Keratinocyte (primary cell): ENCODE results near the gene BBX. TPM values are rescaled to one million over a fixed set of nuclear protein-coding genes. Genes with fewer than 3 reads are reported as not detected.

Experiments
- DNase-seq: peaks from one replicate; pipeline ENCODE4 v3.0.0-alpha.2; 2011; ENCODE audit warnings: low read depth, missing footprints, low spot score
- FAIRE-seq: peaks from 2 replicates; lab custom pipeline; 2011; peaks lifted over from hg19 to GRCh38; lab: Jason Lieb, UNC
- H2AFZ ChIP-seq: 2 replicates; pipeline ENCODE4 v1.6.0; 2012; ENCODE audit warnings: low read length, control low read depth, inconsistent platforms; ENCODE audit not compliant: control insufficient read depth
- H3K27ac ChIP-seq: 2 replicates; pipeline ENCODE4 v1.5.1; 2011; ENCODE audit warnings: low read length; ENCODE audit not compliant: control insufficient read depth, insufficient read depth
- H3K27me3 ChIP-seq: 3 replicates; pipeline ENCODE4 v1.6.0; 2011; ENCODE audit warnings: low read length; ENCODE audit not compliant: control insufficient read depth, insufficient read depth; ENCODE audit errors: extremely low read depth
- H3K36me3 ChIP-seq, 2 experiments: 2 replicates in 1 of 2; 3 replicates in 1 of 2; pipeline ENCODE4 v1.5.1; 2011; ENCODE audit warnings: low read length in 2 of 2, mild to moderate bottlenecking in 1 of 2; ENCODE audit not compliant: control insufficient read depth in 2 of 2, insufficient read depth in 2 of 2; ENCODE audit errors: extremely low read depth in 1 of 2
- H3K4me1 ChIP-seq: 3 replicates; pipeline ENCODE4 v1.5.1; 2011; ENCODE audit warnings: low read length; ENCODE audit not compliant: control insufficient read depth, insufficient read depth; ENCODE audit errors: extremely low read depth
- H3K4me2 ChIP-seq: 3 replicates; pipeline ENCODE4 v1.6.0; 2011; ENCODE audit warnings: low read depth, low read length; ENCODE audit not compliant: control insufficient read depth, insufficient read depth; ENCODE audit errors: extremely low read depth
- H3K4me3 ChIP-seq, 3 experiments: fragments of 200-600 bp in 1 of 3; sonication (generic) in 1 of 3; 2 replicates in 2 of 3; 3 replicates in 1 of 3; pipeline ENCODE4 v1.5.1; 2011 to 2016; ENCODE audit warnings: low read length in 3 of 3, mild to moderate bottlenecking in 3 of 3, control low read depth in 2 of 3, inconsistent platforms in 1 of 3, low read depth in 1 of 3, mixed read lengths in 1 of 3, mixed run types in 1 of 3, moderate library complexity in 1 of 3; ENCODE audit not compliant: control insufficient read depth in 2 of 3, insufficient read depth in 2 of 3; ENCODE audit errors: extremely low read depth in 1 of 3
- H3K79me2 ChIP-seq: 2 replicates; pipeline ENCODE4 v1.6.0; 2012; ENCODE audit warnings: low read length; ENCODE audit not compliant: control insufficient read depth, insufficient read depth
- H3K9ac ChIP-seq: 3 replicates; pipeline ENCODE4 v1.6.0; 2011; ENCODE audit warnings: low read length; ENCODE audit not compliant: control insufficient read depth, insufficient read depth; ENCODE audit errors: extremely low read depth
- H3K9me1 ChIP-seq: 3 replicates; pipeline ENCODE4 v1.6.0; 2011; ENCODE audit warnings: low read length; ENCODE audit not compliant: control insufficient read depth, insufficient read depth; ENCODE audit errors: extremely low read depth
- H3K9me3 ChIP-seq: 2 replicates; pipeline ENCODE4 v1.5.1; 2012; ENCODE audit warnings: low read depth, low read length; ENCODE audit not compliant: control insufficient read depth
- H4K20me1 ChIP-seq: 3 replicates; pipeline ENCODE4 v1.6.0; 2011; ENCODE audit warnings: low read length; ENCODE audit not compliant: control insufficient read depth, insufficient read depth; ENCODE audit errors: extremely low read depth
- EZH2 ChIP-seq: IDR thresholded peaks from one replicate; pipeline ENCODE4 v1.6.1; 2012; ENCODE audit warnings: inconsistent platforms, mild to moderate bottlenecking, low read length, moderate library complexity
- dilution Hi-C: fragments of 300-500 bp; cut with MboI; formaldehyde crosslinking; loops from one replicate; pipeline ENCODE4 v1.7.0; 2020; ENCODE audit warnings: low sequenced_read_pairs; ENCODE audit not compliant: extremely low pct_ligation_motif_present
- polyA plus RNA-seq, 5 experiments: library from polyadenylated mRNA; depleted of rRNA in 3 of 5; stranded (reverse) in 3 of 5; stranded (forward) in 1 of 5; unstranded in 1 of 5; fragments of >200 nt; gene quantifications; 1 replicate in 1 of 5; 2 replicates in 3 of 5; 3 replicates in 1 of 5; pipeline versions ENCODE4 v1.2.1 to v1.2.3, GENCODE V29; 2011 to 2012; ENCODE audit warnings: missing spikeins in 2 of 5, low read depth in 1 of 5, low replicate concordance in 1 of 5
- TF ChIP-seq, protein P1 (sequence below), 3 experiments: IDR thresholded peaks in 1 of 3; conservative IDR thresholded peaks in 1 of 3; optimal IDR thresholded peaks in 1 of 3; 2 replicates in 2 of 3; 3 replicates in 1 of 3; pipeline versions ENCODE3 to v1.5.1; 2011; ENCODE audit warnings: low read length in 3 of 3, mild to moderate bottlenecking in 3 of 3, moderate library complexity in 2 of 3, control low read depth in 1 of 3, inconsistent platforms in 1 of 3; ENCODE audit not compliant: insufficient read depth in 2 of 3; ENCODE audit errors: extremely low read depth in 1 of 3

Gene BBX
- polyA plus RNA-seq, 1 donor (not counting 4 experiments of a cell fraction or from before 2014, with no cell fraction given) = 43.4 TPM

DNA sequence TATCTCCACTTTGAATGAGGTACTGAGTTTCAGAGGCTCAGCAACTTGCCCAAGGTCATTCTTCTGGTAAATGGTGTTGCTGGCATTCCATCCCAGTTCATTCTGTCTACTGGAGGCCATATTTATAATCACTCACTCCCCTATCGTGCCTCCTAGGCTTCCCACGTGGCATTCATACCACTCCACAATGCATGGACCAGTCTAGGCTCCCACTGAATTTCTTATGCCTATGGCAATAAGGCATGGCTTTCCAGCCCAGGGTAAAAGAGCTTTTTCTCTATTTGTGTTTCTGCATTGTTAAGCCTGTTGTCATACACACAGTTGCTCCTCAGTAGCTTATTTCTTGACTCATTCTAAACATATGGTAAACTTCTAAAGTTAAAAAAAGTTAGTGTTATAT, 19.9 kb downstream of the BBX start:
- H3K27ac ChIP-seq = no peak overlapping the region
- no peak overlapping the region for H3K4me3 ChIP-seq
- no peaks in the 10 kb centered on the region for H3K36me3 ChIP-seq
- dilution Hi-C loops = no loop called here
- H3K9ac ChIP-seq = no peak overlapping the region
- H4K20me1 ChIP-seq = no peaks in the 10 kb centered on the region
- TF ChIP-seq, protein P1, sequence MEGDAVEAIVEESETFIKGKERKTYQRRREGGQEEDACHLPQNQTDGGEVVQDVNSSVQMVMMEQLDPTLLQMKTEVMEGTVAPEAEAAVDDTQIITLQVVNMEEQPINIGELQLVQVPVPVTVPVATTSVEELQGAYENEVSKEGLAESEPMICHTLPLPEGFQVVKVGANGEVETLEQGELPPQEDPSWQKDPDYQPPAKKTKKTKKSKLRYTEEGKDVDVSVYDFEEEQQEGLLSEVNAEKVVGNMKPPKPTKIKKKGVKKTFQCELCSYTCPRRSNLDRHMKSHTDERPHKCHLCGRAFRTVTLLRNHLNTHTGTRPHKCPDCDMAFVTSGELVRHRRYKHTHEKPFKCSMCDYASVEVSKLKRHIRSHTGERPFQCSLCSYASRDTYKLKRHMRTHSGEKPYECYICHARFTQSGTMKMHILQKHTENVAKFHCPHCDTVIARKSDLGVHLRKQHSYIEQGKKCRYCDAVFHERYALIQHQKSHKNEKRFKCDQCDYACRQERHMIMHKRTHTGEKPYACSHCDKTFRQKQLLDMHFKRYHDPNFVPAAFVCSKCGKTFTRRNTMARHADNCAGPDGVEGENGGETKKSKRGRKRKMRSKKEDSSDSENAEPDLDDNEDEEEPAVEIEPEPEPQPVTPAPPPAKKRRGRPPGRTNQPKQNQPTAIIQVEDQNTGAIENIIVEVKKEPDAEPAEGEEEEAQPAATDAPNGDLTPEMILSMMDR (optimal IDR thresholded peaks at IDR 0.05 in 1 of 3, IDR thresholded peaks at IDR 0.05 in 1 of 3, conservative IDR thresholded peaks at IDR 0.05 in 1 of 3; ENCODE audit: extremely low read depth in 1 of 3, insufficient read depth in 2 of 3, low read length in 3 of 3) = no peak
- TF ChIP-seq EZH2 = no peak
- H3K4me1 ChIP-seq = no peaks in the 10 kb centered on the region
- DNase-seq (no peak), FAIRE-seq (no peak)
- no peak overlapping the region for H2AFZ ChIP-seq
- no peaks in the 10 kb centered on the region for H3K9me1 ChIP-seq
- no peaks in the 10 kb centered on the region for H3K9me3 ChIP-seq
- no peak overlapping the region for H3K4me2 ChIP-seq
- no peaks in the 10 kb centered on the region for H3K27me3 ChIP-seq
- no peaks in the 10 kb centered on the region for H3K79me2 ChIP-seq

DNA sequence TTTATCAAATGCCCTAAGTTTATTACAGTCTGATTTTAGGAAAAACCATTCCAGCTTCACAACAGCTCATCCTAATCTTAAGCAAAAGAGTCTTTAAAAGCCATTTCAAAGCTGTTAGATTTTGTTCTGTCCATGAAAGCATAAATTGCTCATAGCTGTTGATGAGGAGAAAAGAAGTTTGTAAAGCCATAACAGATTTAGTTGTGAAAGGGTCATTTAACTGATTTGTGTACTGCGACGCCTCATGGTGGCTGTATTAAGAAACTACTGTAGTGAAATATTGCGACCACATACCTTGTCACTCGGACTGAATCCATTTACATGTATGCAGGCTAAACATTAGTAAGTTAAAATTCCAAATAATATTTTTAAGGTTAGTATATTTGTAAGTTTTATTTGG, 20.9 kb downstream of the BBX start:
- TF ChIP-seq, protein P1 (optimal IDR thresholded peaks at IDR 0.05 in 1 of 3, IDR thresholded peaks at IDR 0.05 in 1 of 3, conservative IDR thresholded peaks at IDR 0.05 in 1 of 3; ENCODE audit: extremely low read depth in 1 of 3, insufficient read depth in 2 of 3, low read length in 3 of 3) = no peak
- no peak for TF ChIP-seq EZH2
- Histone ChIP-seq H3K9me3 (peaks cover 2% of the 10 kb centered on the region), H3K27me3 (no peaks in the 10 kb centered on the region), H4K20me1 (no peaks in the 10 kb centered on the region), H3K27ac (no peak overlapping the region), H3K4me1 (no peaks in the 10 kb centered on the region), H3K36me3 (no peaks in the 10 kb centered on the region), H3K4me3 (no peak overlapping the region), H3K4me2 (no peak overlapping the region), H3K79me2 (peaks cover 4% of the 10 kb centered on the region), H2AFZ (no peak overlapping the region), H3K9me1 (no peaks in the 10 kb centered on the region), H3K9ac (no peak overlapping the region)
- FAIRE-seq (no peak), DNase-seq (no peak)
- dilution Hi-C loops = no loop called here
